Measurements from ENCODE around the gene CECR2.

The CECR2 gene

GRCh38 chr22:17370766-17371432 is 1.6 kb downstream of the CECR2 start:
- TF ChIP-seq, protein P1, sequence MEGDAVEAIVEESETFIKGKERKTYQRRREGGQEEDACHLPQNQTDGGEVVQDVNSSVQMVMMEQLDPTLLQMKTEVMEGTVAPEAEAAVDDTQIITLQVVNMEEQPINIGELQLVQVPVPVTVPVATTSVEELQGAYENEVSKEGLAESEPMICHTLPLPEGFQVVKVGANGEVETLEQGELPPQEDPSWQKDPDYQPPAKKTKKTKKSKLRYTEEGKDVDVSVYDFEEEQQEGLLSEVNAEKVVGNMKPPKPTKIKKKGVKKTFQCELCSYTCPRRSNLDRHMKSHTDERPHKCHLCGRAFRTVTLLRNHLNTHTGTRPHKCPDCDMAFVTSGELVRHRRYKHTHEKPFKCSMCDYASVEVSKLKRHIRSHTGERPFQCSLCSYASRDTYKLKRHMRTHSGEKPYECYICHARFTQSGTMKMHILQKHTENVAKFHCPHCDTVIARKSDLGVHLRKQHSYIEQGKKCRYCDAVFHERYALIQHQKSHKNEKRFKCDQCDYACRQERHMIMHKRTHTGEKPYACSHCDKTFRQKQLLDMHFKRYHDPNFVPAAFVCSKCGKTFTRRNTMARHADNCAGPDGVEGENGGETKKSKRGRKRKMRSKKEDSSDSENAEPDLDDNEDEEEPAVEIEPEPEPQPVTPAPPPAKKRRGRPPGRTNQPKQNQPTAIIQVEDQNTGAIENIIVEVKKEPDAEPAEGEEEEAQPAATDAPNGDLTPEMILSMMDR (IDR thresholded peaks at IDR 0.05; ENCODE audit: insufficient read depth, low read depth, low read length, missing control alignments) = no peak
- DNase-seq (ENCODE audit: low read depth) = no peak

GRCh38 chr22:17371448-17371847 is 2.2 kb downstream of the CECR2 start:
- H3K4me3 ChIP-seq (ENCODE audit: low read length) = no peak overlapping the region
- DNase-seq (ENCODE audit: low read depth) = no peak
- TF ChIP-seq, protein P1 (IDR thresholded peaks at IDR 0.05; ENCODE audit: insufficient read depth, low read depth, low read length, missing control alignments) = no peak

More at GRCh38 chr22:17370766-17371432, 1.6 kb downstream of the CECR2 start:
- no peak overlapping the region for H3K4me3 ChIP-seq (ENCODE audit: low read length)

- TF ChIP-seq, protein P1 (IDR thresholded peaks at IDR 0.05; ENCODE audit: insufficient read depth, low read depth, low read length, missing control alignments) = no peak
- DNase-seq (ENCODE audit: low read depth) = no peak
- H3K4me3 ChIP-seq (ENCODE audit: low read length) = no peak overlapping the region
Observed at GRCh38 chr22:17373855-17374254, 4.6 kb downstream of the CECR2 start.

DNA sequence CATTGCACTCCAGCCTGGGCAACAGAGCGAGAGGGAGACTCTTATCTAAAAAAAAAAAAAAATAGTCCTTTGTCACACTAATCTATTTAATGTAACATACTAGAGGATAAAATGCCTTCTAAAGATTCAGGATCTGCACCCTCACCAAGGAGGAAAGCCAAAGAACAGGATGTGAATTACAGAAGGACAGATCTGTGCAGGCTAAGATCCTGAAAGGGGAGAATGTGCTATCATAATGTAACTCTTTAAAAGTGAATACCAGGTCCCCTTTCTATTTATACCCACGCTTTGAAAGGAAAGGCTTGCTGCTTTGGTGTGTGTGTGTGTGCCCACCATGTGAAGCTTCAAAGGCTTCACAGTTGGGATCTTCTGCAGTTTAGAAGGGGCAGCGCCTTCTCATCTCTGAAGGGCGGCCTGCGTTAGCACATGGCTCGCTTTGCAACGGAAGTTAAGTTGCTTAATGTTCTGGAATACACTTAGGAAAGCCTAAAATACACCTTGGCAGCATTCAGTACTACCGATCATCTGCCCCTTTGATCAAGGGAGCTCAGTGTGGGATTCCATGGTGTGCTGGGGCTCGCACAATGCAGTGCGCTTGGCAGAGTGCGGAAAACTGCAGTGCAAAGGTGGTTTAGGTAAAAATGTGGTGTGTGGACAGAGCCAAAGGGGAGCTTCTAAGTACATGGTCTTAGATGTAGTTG is 6.8 kb downstream of the CECR2 start:
- no peak for DNase-seq (ENCODE audit: low read depth)
- no peak overlapping the region for H3K4me3 ChIP-seq (ENCODE audit: low read length)
- TF ChIP-seq, protein P1 (IDR thresholded peaks at IDR 0.05; ENCODE audit: insufficient read depth, low read depth, low read length, missing control alignments) = no peak

- TF ChIP-seq, protein P1 (IDR thresholded peaks at IDR 0.05; ENCODE audit: insufficient read depth, low read depth, low read length, missing control alignments) = no peak
- no peak for DNase-seq (ENCODE audit: low read depth)
- H3K4me3 ChIP-seq (ENCODE audit: low read length) = no peak overlapping the region
Observed at GRCh38 chr22:17376950-17377349, 7.7 kb downstream of the CECR2 start.

GRCh38 chr22:17379944-17380343 is 10.7 kb downstream of the CECR2 start:
- H3K4me3 ChIP-seq (ENCODE audit: low read length) = no peak overlapping the region
- no peak for DNase-seq (ENCODE audit: low read depth)

More at GRCh38 chr22:17379944-17380343, 10.7 kb downstream of the CECR2 start:
- TF ChIP-seq, protein P1 (IDR thresholded peaks at IDR 0.05; ENCODE audit: insufficient read depth, low read depth, low read length, missing control alignments) = no peak
